Nephron progenitor cell (in vitro differentiated cells): ENCODE results near the gene IL1A.

ENCODE experiments used
- DNase-seq: peaks from one replicate; pipeline ENCODE4 v3.0.0; 2021
- H3K27ac Mint-ChIP-seq: 2 replicates; pipeline ENCODE4 v1.8.0; 2021; ENCODE audit warnings: mild to moderate bottlenecking, moderate library complexity, mixed read lengths
- H3K27me3 Mint-ChIP-seq: 2 replicates; pipeline ENCODE4 v1.8.0; 2021; ENCODE audit warnings: mild to moderate bottlenecking, low read depth, mixed read lengths; ENCODE audit not compliant: poor library complexity
- H3K36me3 Mint-ChIP-seq: 2 replicates; pipeline ENCODE4 v1.8.0; 2021; ENCODE audit warnings: low read depth, mixed read lengths
- H3K4me1 Mint-ChIP-seq: 2 replicates; pipeline ENCODE4 v1.8.0; 2021; ENCODE audit warnings: mixed read lengths
- H3K4me3 Mint-ChIP-seq: 2 replicates; pipeline ENCODE4 v1.8.0; 2021; ENCODE audit warnings: mild to moderate bottlenecking, moderate library complexity, mixed read lengths
- H3K9me3 Mint-ChIP-seq: 2 replicates; pipeline ENCODE4 v1.8.0; 2021; ENCODE audit warnings: mild to moderate bottlenecking, moderate library complexity, mixed read lengths
- CTCF ChIP-seq: fragments of 200-600 bp; sonication (generic); IDR thresholded peaks from 2 replicates; pipeline ENCODE4 v1.5.0; 2021; ENCODE audit warnings: antibody characterized with exemption

The IL1A gene

DNA sequence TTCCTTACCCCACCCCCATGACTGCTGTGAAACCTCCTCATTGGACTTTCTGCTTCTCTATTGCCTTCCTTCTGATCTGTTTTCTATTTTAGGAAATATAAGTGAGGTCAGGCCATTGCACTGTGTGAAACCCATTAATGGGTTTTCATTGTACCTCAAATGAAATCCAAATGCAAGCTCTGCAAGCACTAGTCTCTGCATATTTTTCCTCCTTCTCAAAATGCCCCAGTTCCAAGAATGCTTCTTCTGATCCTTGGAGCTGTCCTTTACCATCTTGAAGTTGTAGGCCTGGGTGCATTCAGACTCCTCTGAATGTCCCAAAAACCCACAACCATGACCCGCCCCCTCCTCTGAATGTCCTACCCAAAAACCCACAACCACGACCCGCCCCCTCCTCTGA, 8.2 kb downstream of the IL1A start:
- Mint-ChIP-seq H3K9me3 (no peaks in the 10 kb centered on the region), H3K4me3 (no peak overlapping the region), H3K4me1 (no peaks in the 10 kb centered on the region), H3K27me3 (no peaks in the 10 kb centered on the region), H3K27ac (no peak overlapping the region), H3K36me3 (no peaks in the 10 kb centered on the region)
- no peak for TF ChIP-seq CTCF
- no peak for DNase-seq

DNA sequence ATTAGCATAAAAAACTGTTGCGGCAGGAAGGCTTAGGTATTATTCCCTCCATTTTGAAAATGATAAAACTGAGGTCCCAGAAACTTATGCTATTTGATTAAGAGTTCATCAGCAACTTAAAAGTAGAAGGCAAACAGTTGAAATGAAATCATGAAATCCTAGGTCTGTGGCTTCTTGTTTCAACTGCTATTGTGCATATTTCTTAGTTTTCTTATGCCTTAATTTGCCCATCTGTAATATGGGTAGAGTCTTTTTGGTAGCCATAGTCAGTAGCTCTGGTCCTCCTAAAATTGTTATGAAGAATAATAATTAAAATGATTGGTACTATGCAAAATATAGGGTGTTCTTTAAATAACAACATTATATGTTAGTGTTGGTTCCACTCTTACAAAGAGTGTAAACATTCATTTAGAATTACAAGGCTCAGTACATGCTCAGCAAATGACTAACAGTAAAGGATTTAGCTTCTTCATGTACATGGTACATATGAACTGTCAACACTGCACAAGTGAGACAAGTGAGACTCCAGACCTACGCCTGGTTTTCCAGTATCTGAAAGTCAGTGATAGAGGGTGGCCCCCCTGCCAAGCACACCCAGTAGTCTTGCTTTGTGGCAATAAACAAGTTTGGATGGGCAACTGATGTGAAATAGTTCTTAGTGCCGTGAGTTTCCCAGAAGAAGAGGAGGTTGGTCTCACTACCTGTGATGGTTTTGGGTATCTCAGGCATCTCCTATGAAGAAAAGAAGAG, 9.6 kb downstream of the IL1A start:
- Mint-ChIP-seq H3K27ac (no peak overlapping the region), H3K4me1 (no peaks in the 10 kb centered on the region), H3K36me3 (no peaks in the 10 kb centered on the region), H3K27me3 (no peaks in the 10 kb centered on the region), H3K4me3 (no peak overlapping the region), H3K9me3 (no peaks in the 10 kb centered on the region)
- no peak for TF ChIP-seq CTCF
- DNase-seq = no peak

DNA sequence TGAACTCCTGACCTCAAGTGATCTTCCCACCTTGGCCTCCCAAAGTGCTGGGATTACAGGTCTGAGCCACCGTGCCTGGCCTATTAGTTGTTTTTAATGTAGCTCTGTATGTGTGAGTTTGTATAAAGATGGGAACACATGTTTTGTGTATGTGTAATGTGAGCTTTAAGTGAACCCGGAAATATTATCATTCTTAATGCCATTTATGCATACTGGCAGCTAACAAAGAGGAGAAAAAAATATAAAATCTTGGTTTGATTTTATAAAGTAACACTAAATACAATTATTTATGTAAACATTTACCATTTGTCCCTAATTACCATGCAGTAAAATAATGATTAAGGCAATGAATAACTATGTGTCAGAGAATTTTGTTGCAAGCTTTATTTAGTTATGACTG, 10.7 kb downstream of the IL1A start:
- no peaks in the 10 kb centered on the region for H3K4me1 Mint-ChIP-seq
- H3K4me3 Mint-ChIP-seq = no peak overlapping the region
- TF ChIP-seq CTCF = no peak
- H3K27ac Mint-ChIP-seq = no peak overlapping the region
- peaks cover 4% of the 10 kb centered on the region for H3K9me3 Mint-ChIP-seq
- DNase-seq = no peak
- H3K27me3 Mint-ChIP-seq = no peaks in the 10 kb centered on the region
- H3K36me3 Mint-ChIP-seq = no peaks in the 10 kb centered on the region

- no peak for TF ChIP-seq CTCF
- H3K27ac Mint-ChIP-seq = no peak overlapping the region
- no peaks in the 10 kb centered on the region for H3K27me3 Mint-ChIP-seq
- DNase-seq = no peak
- H3K4me3 Mint-ChIP-seq = no peak overlapping the region
- H3K4me1 Mint-ChIP-seq = no peaks in the 10 kb centered on the region
- H3K36me3 Mint-ChIP-seq = no peaks in the 10 kb centered on the region
- peaks cover 4% of the 10 kb centered on the region for H3K9me3 Mint-ChIP-seq
Observed at GRCh38 chr2:112772911-112773475, 11.3 kb downstream of the IL1A start.

GRCh38 chr2:112772322-112772721, 12.0 kb downstream of the IL1A start:
- H3K36me3 Mint-ChIP-seq = no peaks in the 10 kb centered on the region
- H3K4me1 Mint-ChIP-seq = no peaks in the 10 kb centered on the region
- peaks cover 5% of the 10 kb centered on the region for H3K27me3 Mint-ChIP-seq
- no peak for DNase-seq
- H3K4me3 Mint-ChIP-seq = no peak overlapping the region
- peaks cover 11% of the 10 kb centered on the region for H3K9me3 Mint-ChIP-seq
- no peak for TF ChIP-seq CTCF
- H3K27ac Mint-ChIP-seq = no peak overlapping the region

GRCh38 chr2:112768432-112768831, 15.9 kb downstream of the IL1A start:
- Mint-ChIP-seq H3K4me1 (peaks cover 14% of the 10 kb centered on the region), H3K27me3 (peaks cover 5% of the 10 kb centered on the region), H3K36me3 (no peaks in the 10 kb centered on the region), H3K9me3 (peaks cover 11% of the 10 kb centered on the region), H3K27ac (no peak overlapping the region), H3K4me3 (no peak overlapping the region)
- TF ChIP-seq CTCF = no peak
- no peak for DNase-seq
